HG02610 (cell line): Measurements from ENCODE around the gene LBP.
"Not testable (repeated sequence)": the region's sequence is repeated elsewhere in the genome, so short reads cannot be mapped to it uniquely, and the experiment has no call there.

Experiments used
- ATAC-seq: cut with Tn5 transposase; IDR thresholded peaks from one replicate; pipeline ENCODE4 v1.9.1; 2021; ENCODE audit warnings: mild to moderate bottlenecking, moderate library complexity; ENCODE audit not compliant: unreplicated experiment

The LBP gene

DNA sequence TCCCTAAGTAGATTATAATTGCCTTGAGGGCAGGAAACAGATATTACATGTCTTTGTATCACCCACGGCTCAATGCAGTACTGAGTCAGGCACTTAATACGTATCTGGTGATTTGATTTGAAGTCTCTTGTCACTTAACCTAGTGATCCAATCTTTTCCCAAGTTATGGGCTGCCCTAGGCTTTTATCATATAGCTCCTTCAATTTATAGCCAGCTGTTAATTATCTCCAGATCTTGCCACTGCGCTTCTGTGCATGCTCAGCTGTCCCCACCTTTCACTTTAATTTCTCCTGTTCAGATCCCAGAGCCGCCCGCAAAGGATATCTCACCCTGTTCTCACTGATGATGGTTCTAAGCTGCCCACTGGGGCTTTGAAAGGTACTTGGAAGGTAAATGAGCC lies 47.0 kb downstream of the LBP start:
- no peak for ATAC-seq

DNA sequence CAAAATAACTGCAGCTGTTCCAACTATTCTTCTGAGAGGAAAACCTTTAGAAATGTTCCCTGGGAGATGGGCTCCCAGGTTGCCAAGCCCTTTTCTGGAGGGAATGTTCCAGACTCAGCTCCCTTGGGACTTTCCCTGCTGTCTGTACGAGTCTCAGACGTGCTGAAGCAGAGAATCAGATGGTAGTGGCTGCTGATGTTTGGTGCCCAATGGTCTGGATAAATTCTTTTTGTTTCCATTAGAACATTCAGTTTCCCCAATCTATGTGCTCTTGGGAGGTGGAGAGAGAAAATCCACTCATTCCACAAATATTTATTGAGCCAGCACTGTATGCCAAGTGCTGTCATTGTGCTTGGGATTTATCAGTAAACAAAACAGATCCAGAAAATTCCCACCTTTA lies 48.9 kb downstream of the LBP start:
- no peak for ATAC-seq

- not testable (repeated sequence) for ATAC-seq
Observed at GRCh38 chr20:38395751-38396395, 49.6 kb downstream of the LBP start.

GRCh38 chr20:38402089-38402488 lies 55.8 kb downstream of the LBP start:
- no peak for ATAC-seq

DNA sequence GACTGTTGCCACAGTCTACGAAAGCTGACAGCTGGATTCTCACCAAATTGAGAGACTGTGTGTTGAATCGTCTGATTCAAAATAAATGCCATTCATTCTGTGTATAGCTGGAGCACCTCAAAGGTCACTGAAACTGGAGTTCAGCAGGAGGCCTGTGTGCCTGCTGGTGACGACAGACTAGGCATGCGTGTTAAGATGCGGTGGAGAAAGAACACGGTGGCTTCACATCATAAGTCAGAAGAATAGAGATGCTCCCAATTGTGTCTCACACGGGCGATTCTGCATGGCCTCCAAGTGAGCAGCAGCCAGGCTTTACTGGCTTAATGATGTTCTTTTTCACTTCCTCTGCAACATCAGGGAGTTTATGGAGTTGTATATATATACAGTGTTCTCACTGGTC lies 56.5 kb downstream of the LBP start:
- ATAC-seq = no peak

DNA sequence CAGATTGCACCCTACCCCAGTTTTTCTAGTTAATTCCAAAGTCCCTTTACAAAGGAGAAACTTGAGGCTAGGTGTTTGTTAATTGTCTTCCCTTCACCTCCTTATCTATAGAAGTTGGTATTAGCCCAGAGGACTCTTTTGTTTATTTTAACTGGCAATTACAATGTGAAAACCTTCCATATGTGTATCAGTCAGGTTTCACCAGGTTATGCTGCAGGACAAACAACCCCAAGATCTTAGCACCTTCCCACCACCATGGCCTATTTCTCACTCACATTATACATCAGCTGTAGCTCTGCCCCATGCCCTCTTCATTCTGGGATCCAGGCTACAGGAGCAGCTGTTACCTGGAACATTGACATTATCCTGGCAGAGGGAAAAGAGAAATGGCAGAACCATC lies 57.7 kb downstream of the LBP start:
- no peak for ATAC-seq

DNA sequence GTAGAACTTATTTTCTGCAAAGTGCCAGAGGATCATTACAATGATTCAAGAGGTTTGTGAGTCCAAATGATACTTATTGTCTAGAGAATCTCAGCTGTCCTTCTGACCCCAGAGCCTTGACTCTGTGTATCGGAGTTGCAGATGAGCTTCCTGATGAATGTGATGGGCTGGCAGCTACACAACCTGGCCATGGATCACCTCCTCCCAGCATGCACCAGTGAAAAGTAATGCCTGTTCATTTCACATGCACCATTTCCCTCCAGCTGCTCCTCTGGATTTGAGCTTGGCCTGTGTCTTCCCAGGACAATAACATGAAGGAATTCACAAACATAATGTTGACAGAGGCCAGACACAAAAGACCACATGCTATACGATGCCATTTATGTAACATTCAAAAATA lies 58.9 kb downstream of the LBP start:
- ATAC-seq = no peak

- ATAC-seq = no peak
Observed at GRCh38 chr20:38406476-38406875, 60.2 kb downstream of the LBP start.

DNA sequence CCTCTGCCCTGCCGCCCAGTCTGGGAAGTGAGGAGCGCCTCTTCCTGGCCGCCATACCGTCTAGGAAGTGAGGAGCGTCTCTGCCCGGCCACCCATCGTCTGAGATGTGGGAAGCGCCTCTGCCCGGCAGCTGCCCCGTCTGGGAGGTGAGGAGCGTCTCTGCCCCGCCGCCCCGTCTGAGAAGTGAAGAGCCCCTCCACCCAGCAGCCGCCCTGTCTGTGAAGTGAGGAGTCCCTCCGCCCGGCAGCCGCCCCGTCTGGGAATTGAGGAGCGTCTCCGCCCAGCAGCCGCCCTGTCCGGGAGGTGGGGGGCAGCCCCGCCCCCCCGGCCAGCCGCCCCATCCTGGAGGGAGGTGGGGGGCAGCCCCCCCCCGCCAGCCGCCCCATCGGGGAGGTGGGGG lies 61.0 kb downstream of the LBP start:
- no peak for ATAC-seq

DNA sequence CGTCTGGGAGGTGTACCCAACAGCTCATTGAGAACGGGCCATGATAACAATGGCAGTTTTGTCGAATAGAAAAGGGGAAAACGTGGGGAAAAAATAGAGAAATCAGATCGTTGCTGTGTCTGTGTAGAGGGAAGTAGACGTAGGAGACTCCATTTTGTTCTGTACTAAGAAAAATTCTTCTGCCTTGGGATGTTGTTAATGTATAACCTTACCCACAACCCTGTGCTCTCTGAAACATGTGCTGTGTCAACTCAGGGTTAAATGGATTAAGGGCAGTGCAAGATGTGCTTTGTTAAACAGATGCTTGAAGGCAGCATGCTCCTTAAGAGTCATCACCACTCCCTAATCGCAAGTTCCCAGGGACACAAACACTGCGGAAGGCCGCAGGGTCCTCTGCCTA lies 61.5 kb downstream of the LBP start:
- not testable (repeated sequence) for ATAC-seq

- no peak for ATAC-seq
Observed at GRCh38 chr20:38412877-38413577, 66.7 kb downstream of the LBP start.

DNA sequence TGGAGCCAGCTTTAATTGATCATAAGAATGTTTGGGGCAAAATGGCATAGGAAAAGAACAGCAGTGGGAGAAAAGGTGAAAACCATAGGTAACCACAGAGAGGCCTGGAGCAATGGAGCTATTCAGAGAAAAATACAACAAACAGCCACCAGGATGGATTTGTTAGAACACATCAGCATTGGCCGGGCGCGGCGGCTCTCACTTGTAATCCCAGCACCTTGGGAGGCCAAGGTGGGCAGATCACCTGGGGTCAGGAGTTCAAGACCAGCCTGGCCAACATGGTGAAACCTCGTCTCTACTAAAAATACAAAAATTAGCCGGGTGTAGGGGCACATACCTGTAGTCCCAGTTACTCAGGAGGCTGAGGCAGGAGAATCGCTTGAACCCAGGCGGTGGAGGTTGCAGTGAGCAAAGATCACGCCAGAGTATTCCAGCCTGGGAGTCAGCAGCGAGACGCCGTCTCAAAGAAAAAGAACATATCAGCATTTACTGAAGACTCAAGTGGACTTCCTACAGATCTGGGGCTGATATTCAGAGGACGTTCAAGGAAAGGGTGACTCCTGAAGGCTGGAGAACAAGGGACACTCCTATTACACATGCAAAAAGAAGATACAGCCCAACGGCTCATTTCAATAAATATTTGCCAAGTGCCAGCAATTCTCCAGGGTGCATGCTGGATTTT lies 68.6 kb downstream of the LBP start:
- no peak for ATAC-seq

DNA sequence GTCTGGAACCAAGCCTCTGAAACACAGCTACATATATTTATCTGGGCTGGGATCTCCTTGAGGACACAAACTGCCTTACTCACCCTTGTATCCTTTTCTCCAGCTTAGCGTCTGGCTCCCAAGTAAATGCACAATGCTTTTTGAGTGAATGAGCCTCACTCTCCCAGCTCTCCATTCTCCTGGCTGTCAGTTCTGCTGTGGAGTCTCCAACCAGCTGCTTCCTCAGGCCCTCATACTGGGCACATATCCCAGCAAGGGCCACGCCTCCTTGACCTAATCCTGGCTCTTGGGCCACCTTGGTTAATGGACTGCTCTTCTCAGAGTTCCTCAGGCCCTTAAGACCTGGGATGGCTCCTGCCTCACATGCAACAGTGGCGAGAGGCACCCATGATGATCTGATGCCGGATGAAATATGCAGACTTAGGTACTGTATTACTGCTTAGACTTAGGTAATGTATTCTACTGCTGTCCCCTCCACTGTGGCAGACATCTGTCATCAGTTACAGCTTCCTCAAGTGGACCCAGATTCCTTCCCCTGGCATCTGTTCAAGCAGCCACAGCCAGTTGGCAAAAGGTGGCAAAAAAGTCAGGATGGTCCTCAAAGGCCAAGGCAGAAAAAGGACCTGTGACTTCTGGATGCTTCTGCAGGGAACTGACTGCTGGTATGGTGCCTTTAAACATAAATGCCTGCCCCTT lies 72.4 kb downstream of the LBP start:
- ATAC-seq = no peak

DNA sequence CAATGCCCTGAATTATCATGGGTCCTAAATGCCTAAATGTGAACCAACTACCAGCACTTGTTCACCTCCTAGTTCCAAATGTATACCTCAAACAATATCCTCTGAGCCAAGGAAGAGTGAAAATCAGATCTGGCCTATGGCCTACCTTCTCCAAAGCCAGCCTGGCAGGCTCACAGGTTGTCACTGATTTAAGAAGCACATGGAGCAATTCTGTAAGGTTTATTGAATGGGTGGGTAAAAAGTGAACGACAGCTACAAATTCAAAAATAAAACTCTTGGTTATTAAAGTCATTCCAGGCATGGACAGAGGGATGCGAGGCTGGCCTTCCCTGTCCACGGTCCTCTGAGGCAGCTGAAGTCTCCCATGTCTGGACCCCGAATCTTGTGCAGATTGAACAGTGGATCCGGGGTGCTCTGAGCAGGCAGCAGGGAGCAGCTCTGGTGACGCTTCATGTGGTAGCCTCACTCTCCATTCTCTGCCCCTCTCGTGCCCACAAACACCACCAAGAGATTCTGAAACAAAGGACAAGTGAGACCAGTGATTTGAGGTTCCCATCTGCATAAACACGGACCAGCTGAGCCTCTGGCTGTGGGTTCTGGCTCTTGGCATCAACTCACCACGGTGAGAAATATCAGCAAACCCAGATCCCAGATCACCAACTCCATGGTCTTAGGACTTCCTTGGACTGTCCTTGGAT lies 74.3 kb downstream of the LBP start:
- ATAC-seq = no peak

DNA sequence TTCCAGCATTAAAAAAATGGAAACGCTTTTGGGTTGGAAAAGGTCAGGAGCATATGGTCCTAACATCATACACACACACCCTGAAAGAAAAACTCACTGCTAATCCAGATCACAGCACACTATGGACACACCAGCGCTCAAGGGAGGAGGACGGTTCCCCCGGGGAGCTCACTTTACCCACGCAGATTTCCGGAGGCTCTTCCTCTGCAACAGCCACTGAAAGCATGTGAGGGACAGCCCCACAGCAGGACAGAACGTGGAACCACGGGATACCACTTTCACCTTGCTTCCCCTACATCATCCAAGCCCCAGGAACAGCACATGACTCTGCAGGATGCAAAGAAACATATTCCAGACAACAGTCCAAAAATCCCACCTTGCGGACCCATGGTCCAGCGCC lies 75.6 kb downstream of the LBP start:
- ATAC-seq = no peak

- ATAC-seq = no peak
Observed at GRCh38 chr20:38423541-38423940, 77.3 kb downstream of the LBP start.

- ATAC-seq = no peak
Observed at GRCh38 chr20:38424401-38424800, 78.1 kb downstream of the LBP start.

- no peak for ATAC-seq
Observed at GRCh38 chr20:38426006-38426897, 80.0 kb downstream of the LBP start.
